GM18870 (cell line): ENCODE measurements around the gene LINC00237.
A peak's percentile ranks its signal among the peaks of the same experiment; 100 is the strongest.

Source experiments
- ATAC-seq: cut with Tn5 transposase; IDR thresholded peaks from one replicate; pipeline ENCODE4 v1.9.1; 2021; ENCODE audit warnings: moderate library complexity; ENCODE audit not compliant: unreplicated experiment

Gene LINC00237

GRCh38 chr20:21099751-21100577 lies 6.2 kb downstream of the LINC00237 start:
- no peak for ATAC-seq

DNA sequence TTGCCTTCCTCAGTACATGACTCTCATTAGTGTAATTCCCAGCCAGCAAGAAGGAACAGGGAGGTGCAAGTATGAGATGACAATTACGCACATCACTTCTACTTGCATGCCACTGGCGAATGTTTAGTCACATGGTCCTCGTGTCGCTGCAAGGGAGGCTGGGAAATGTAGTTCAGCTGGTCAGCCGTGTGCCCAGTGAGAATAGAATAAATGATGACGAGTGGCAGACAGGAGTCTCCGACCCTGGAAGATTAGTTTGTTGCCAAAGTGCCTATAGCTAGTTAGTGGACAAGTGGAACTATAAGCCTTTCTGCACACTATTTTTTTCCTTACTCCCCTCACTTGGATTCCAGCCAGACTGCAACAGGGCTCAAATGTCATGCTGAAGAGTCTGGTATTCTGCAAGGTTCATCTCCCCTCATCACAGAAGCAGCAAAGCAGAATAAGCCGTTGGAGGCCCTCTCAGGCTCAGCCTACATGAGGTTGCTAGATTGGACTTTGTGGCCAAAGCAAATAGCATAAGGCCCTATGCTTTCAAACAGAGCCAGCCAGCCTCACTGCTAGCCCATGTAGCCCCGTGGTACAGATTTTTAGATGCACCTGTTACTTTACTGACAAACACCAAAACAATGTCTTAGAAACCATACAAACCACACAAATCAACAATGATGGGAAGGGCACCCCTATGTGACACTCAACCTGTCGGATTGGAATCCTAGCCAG lies 9.7 kb downstream of the LINC00237 start:
- ATAC-seq, result no peak

DNA sequence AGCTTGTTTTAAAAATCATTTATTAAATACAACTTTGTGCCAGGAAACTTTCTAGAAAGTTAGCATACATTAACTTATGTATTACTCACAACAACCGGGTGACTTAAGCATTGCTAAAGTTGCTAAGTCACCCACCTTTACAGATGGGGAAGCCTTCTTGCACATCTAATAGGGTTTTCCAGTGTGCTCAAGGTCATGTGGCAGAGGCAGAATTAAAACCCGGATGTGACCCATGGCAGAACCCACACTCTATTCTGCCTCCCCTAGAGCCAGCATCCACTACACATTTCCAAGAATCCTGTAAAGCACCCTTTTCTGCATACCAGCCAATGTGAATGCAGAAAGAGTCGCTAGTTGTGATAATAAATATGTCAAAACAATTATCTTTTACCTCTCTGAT lies 13.4 kb downstream of the LINC00237 start:
- ATAC-seq, result no peak

- ATAC-seq, result no peak
These were observed 15.4 kb downstream of the LINC00237 start for GRCh38 chr20:21090721-21091120.

- ATAC-seq, result no peak
These were observed 16.0 kb downstream of the LINC00237 start for GRCh38 chr20:21090111-21090618.

- ATAC-seq, result no peak
These were observed 16.8 kb downstream of the LINC00237 start for GRCh38 chr20:21089391-21089790.

DNA sequence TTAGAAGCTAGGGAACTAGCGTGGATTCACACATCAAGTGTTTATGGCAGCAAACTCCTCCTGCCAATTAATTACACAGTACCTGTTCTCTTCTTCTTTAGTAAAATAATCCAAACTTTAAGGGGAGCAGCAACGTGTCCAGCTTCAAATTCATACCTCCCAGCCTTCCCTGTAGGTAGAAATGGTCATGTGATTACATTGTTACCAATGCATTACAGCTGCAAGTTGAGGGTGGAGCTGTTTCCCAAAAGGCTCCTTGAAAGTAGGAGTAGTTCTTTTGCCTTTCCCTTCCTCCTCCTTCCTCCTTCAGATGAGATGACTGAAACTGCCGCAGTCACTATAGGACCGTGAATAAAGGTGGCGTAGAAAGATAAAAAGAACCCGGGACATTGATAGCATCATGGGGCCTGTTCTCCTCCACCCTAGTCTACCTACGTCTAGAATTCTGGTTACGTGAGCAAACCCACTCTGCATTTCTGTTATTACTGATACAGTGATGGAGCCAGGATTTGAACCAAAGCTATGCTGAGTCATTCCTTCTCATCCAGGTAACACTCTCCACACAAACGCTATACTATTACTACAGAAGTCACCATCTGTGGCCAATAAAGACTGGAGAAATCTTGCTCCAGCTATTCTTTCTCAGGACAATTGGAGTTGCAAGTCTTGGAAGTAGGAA lies 18.2 kb downstream of the LINC00237 start:
- ATAC-seq, result no peak

GRCh38 chr20:21083825-21084325 lies 22.3 kb downstream of the LINC00237 start:
- ATAC-seq, result no peak

GRCh38 chr20:21082584-21082983 lies 23.6 kb downstream of the LINC00237 start:
- ATAC-seq, result no peak

- no peak for ATAC-seq
These were observed 28.3 kb downstream of the LINC00237 start for GRCh38 chr20:21077809-21078345.

DNA sequence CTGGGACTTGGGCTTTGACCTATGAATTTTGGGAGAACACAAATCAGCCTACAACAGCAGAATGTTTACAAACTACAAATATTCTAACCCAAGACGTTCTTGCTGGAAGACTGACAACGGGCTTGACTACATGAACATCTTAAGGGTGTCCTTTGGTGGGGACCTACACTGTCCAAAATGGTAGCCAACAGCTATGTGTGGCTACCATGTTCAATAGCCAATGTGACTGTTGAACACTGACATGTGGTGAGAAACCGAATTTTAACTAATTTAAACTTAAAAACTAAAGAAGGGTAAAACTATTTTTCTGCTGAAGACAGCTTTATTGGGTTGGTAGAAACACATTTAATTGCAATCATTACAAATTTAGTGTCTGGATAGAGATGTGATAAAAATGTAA lies 30.1 kb downstream of the LINC00237 start:
- ATAC-seq, result no peak

GRCh38 chr20:21075471-21075870 lies 30.7 kb downstream of the LINC00237 start:
- ATAC-seq, result no peak

DNA sequence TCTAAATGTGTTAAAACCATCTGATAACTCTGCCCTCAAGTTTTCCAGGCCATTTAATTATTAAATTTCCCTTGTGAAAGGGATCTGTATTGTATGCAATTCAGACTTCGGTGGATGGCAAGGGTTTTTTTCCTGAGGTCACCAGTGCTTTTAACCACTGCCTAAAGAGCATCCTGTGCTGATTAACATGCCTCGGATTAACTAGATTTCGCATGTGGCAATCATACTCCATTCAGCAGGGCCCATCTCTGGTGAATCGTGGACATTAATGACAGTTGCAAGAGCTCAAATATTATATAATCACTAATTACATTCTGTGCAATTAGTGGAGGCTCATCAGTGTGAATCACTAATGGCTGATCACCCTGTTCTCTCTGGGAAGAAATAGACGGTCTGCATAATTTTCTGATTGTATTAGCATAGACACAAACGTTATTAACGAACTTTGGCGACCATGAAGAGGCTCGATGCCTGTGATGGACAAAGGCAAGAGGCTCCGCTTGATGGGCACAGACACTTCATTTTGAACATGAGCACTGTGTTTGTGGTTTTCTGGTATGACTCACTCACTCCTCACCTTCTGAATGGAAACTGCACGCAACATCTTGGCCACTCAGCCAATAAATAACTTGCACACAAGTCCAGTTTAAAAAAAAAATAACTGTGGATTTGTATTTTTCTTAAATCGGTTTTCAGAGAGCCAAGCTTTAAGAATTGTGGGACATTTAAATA lies 31.4 kb downstream of the LINC00237 start:
- peak; percentile 97 for ATAC-seq

DNA sequence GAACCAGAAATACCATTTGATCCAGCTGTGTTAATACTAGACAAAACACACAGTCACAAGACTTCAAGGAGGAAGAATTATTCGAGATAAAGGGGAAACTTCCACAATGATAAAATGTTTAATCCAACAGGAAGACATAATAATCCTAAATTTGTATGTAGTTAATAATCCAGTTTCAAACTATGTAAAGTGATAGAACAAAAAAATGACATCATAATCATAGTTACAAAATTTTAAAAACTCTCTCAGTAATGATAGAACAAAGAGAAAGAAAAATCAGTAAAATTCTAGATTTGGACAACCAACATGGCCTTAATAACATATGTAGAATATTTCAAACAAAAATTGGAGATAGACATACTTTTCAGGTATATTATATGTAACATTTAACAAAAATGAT lies 38.9 kb downstream of the LINC00237 start:
- no peak for ATAC-seq

GRCh38 chr20:21064924-21065323 lies 41.2 kb downstream of the LINC00237 start:
- no peak for ATAC-seq

DNA sequence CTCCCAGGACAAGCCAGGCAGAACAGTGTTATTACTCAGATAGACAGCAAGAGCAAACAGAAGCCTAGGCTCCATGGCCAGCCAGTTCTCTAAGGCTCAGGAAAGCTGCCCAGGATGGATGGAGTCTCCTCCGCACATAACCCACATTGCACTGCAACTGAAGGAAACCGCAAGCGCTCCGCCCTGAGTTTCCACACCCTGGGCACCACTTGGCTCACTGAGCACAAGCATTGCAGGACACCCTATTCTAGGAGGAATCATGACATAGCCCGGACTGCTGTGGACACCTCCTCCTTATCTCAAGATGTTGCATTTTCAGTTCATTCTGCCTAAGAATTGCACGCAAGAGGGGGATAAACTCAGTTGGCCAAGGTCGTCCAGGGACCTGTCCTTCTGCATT lies 42.9 kb downstream of the LINC00237 start:
- ATAC-seq, result no peak

DNA sequence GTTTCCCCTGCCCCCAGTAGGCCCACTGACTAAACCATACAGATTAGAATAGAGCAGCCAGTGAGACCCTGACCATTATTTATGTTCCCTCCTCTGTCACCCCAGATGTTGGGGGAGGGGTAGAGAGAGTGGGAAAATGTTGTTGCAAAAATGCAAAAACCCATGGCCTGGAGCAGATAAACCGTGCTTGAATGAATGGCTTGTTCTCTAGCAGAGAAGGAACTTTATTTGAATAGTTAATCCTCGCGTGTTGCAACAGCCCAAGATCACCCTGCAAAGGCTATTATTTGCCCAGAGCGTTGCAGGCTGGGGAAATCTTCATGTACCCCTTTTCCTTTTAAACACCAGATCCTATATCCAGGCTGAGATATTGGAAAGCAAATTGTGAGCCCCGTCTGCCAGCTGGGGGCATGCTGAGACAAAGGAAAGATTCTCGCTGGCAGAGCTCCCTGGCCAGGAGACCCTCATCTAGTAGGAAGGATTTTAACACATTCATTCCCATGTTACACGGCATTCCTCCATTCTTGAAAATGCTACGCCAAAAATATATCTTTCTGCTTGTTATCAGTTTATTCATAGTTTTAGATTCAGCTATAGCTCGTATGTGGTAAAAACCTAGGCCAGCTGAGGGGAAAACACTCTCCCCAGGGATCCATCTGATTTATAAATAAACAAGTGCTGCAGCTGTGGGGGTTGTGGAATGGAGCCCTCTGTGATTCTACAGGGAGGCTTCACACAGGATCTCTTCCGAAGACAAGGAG lies 53.0 kb downstream of the LINC00237 start:
- ATAC-seq, result no peak

DNA sequence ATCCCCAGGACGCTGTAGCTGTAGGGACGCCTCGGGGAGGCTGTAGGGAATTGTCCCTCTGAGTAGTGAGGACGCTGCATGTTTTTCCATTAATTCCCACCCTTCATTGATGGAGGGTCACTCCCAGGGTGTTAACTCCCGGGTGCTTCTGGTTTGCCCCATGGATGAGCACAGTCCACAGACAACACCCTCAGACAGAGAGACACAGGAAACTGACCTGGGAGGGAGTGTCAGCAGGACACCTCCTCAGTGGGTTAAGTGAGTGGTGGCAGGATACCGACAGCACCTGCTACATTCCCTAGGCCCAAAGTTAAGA lies 53.5 kb downstream of the LINC00237 start:
- no peak for ATAC-seq

DNA sequence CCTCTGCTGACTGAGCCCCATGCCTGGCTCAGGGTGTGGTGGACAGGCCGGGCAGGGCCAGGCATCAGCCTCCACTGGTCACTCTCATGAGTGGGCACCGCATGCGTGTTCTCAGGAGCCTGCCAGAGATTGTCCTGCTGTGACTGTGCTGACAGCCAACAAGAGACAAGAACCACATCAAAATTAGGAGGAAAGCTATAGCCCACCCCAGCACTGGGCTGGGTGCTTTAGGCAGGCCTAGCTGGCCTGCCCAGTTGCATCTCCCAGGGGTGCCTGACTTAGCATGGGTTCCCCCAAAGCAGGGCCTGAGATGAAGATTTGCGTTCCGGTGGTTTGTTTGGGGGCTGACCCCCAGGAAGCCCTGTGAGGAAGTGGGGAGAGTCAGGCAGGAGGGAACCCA lies 53.9 kb downstream of the LINC00237 start:
- ATAC-seq, result no peak

- ATAC-seq, result no peak
These were observed 55.4 kb downstream of the LINC00237 start for GRCh38 chr20:21050710-21051109.
